GM21360 (cell line): ENCODE data around the gene YDJC.
"Not testable (repeated sequence)": the region's sequence is repeated elsewhere in the genome, so short reads cannot be mapped to it uniquely, and the experiment has no call there.

Experiments used
- ATAC-seq: cut with Tn5 transposase; IDR thresholded peaks from one replicate; pipeline ENCODE4 v1.9.1; 2021; ENCODE audit warnings: mild to moderate bottlenecking, moderate library complexity; ENCODE audit not compliant: unreplicated experiment

The YDJC gene

DNA sequence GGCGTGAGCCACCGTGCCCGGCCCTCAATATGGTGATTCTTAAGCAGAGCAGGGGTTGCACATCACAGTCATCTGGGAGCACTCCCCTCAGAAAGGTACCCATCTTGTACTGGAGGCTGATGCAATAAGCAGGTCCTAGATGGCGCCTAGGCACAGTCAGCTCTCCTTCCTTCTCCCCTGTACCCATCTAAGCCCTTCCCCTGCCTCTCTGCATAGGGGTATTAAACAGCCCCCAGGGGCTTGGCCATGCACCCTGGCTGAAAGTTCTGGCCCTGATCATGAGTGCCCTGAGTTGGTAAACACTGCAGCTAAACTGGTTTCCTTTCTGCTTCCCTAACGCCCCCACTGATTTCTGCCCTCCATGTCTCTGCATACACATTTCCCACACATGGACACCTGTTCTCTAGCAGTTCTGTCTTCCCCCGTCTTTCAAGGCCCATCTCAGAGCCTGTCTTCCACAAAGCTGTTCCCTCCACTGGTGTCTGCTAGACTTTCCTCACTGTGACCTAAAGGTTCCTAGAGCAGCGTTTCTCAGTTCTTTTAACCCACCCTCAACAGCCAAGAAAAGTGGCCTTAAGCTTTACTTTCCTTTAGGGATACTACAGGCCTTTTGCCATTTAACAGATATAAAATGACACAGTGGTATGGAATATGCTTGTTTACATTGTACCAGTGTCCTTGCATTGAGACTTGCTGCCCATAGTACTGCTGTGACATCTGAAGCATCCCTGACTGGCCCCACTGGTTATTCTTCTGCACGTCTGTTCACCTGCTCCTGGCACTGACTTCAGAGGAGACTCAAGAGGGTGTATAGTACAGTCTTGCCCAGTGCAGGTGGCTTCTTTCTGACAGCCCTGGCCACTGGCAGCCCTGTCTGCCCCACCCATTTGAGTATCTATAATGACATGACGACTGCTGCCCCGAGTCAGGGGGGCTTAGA lies 46.8 kb downstream of the YDJC start:
- ATAC-seq, result no peak

DNA sequence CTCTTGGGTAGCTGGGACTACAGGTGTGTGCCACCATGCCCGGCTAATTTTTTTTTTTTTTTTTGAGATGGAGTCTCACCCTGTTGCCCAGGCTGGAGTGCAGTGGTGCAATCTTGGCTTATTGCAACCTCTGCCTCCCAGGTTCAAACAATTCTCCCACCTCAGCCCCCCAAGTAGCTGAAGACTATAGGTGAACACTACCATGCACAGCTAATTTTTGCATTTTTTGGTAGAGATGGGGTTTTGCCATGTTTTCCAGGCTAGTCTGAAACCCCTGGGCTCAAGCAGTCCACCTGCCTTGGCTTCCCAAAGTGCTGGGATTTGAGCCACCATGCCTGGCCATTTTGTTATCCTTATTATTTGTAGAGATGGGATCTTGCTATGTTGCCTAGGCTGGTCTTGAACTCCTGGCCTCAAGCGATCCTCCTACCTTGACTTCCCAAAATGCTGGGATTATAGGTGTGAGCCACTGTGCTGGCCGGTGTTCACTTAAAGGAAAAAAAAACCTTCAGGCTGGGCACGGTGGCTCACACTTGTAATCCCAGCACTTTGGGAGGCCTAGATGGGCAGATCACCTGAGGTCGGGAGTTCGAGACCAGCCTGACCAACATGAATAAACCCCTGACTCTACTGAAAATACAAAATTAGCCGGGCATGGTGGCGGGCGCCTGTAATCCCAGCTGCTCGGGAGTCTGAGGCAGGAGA lies 48.7 kb downstream of the YDJC start:
- ATAC-seq, result not testable (repeated sequence)

DNA sequence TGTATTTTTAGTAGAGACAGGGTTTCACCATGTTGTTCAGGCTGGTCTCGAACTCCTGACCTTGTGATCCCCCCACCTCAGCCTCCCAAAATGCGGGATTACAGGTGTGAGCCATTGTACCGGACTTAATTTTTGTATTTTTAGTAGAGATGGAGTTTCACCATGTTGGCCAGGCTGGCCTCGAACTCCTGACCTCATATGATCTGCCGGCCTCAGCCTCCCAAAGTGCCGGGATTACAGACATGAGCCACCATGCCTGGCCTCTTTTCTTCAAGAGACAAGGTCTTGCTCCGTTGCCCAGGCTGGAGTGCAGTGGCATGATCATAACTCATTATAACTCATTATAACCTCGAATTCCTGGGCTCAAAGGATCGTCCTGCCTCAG lies 49.2 kb downstream of the YDJC start:
- not testable (repeated sequence) for ATAC-seq

DNA sequence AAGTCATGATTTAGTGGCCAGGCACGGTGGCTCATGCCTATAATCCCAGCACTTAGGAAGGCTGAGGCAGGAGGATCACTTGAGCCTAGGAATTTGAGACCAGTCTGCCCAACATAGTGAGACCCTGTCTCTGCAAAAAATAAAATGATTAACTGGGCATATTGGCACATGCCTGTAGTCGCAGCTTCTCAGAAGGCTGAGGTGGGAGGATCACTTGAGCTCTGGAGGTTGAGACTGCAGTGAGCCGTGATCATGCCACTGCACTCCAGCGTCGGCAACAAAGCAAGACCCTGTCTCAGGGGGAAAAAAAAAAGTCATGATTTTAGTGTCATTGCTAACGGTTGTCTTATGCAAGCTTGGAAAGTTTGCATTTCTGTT lies 50.4 kb downstream of the YDJC start:
- ATAC-seq, result no peak
